ENCODE data around the gene BATF3. TPM values are rescaled to one million over a fixed set of nuclear protein-coding genes. Genes with fewer than 3 reads are reported as not detected.

The BATF3 gene
- polyA plus RNA-seq, 1 of the 3 experiments (the other 2 are of a cell fraction): 0.76 TPM

GRCh38 chr1:212648431-212648830 is 51.2 kb downstream of the BATF3 start:
- no peak for TF ChIP-seq SMC3 (IDR thresholded peaks at IDR 0.05; ENCODE audit: low read depth, low read length)
- Histone ChIP-seq H4K20me1 (ENCODE audit: insufficient read depth) (no peaks in the 10 kb centered on the region), H3K27ac (ENCODE audit: low read depth in 2 of 2, low read length in 1 of 2) (no peak overlapping the region), H3K36me3 (replicated peaks in 1 of 2; ENCODE audit: control insufficient read depth in 1 of 2, insufficient read depth in 2 of 2, low read length in 1 of 2) (no peaks in the 10 kb centered on the region), H2AFZ (ENCODE audit: low read depth) (no peak overlapping the region), H3K4me1 (ENCODE audit: control insufficient read depth in 1 of 2, insufficient read depth in 2 of 2, low read depth in 1 of 2, low read length in 1 of 2) (peaks cover 0 to 3% of the 10 kb centered on the region in 2 experiments; a peak in 1 of 4 replicates), H3K9me2 (no peaks in the 10 kb centered on the region), H3K4me3 (ENCODE audit: low read depth in 2 of 2, low read length in 1 of 2) (no peak overlapping the region), H3K27me3 (ENCODE audit: insufficient read depth) (peaks cover 12% of the 10 kb centered on the region; the same call in 1 of the 2 replicates), H3K9ac (no peak overlapping the region), H3K79me2 (ENCODE audit: insufficient read depth) (no peaks in the 10 kb centered on the region), H3K9me3 (no peaks in the 10 kb centered on the region), H3F3A (replicated peaks; ENCODE audit: insufficient read depth) (no peaks in the 10 kb centered on the region), H3K4me2 (no peak overlapping the region)
- 66% methylated on average over 3 of the region's 3 CpGs for WGBS (ENCODE audit: low lambda C conversion rate)
- CTCF ChIA-PET: no interaction called here
- POLR2A ChIA-PET: no interaction called here
- DNase-seq: no peak

GRCh38 chr1:212647004-212647403 is 52.6 kb downstream of the BATF3 start:
- no peak for DNase-seq
- POLR2A ChIA-PET: no interaction called here
- peaks cover 0 to 3% of the 10 kb centered on the region in 2 experiments; a peak in 1 of 4 replicates for H3K4me1 ChIP-seq (ENCODE audit: control insufficient read depth in 1 of 2, insufficient read depth in 2 of 2, low read depth in 1 of 2, low read length in 1 of 2)
- no peaks in the 10 kb centered on the region for H3K36me3 ChIP-seq (replicated peaks in 1 of 2; ENCODE audit: control insufficient read depth in 1 of 2, insufficient read depth in 2 of 2, low read length in 1 of 2)
- WGBS (ENCODE audit: low lambda C conversion rate): 66% methylated on average over 3 of the region's 11 CpGs
- no peaks in the 10 kb centered on the region for H3K79me2 ChIP-seq (ENCODE audit: insufficient read depth)
- no peak overlapping the region for H3K9ac ChIP-seq
- no peaks in the 10 kb centered on the region for H3K9me3 ChIP-seq
- TF ChIP-seq FOXM1 (IDR thresholded peaks at IDR 0.05; ENCODE audit: low read depth): no peak
- H3K27ac ChIP-seq (ENCODE audit: low read depth in 2 of 2, low read length in 1 of 2): no peak overlapping the region
- no peak overlapping the region for H2AFZ ChIP-seq (ENCODE audit: low read depth)
- CTCF ChIA-PET: no interaction called here
- H3K4me3 ChIP-seq (ENCODE audit: low read depth in 2 of 2, low read length in 1 of 2): no peak overlapping the region
- H4K20me1 ChIP-seq (ENCODE audit: insufficient read depth): no peaks in the 10 kb centered on the region
- H3K27me3 ChIP-seq (ENCODE audit: insufficient read depth): peaks cover 12% of the 10 kb centered on the region; the same call in 1 of the 2 replicates
- H3K9me2 ChIP-seq: no peaks in the 10 kb centered on the region
- H3K4me2 ChIP-seq: no peak overlapping the region
- no peaks in the 10 kb centered on the region for H3F3A ChIP-seq (replicated peaks; ENCODE audit: insufficient read depth)

GRCh38 chr1:212646588-212646987 is 53.1 kb downstream of the BATF3 start:
- ChIA-PET CTCF (no interaction called here), POLR2A (no interaction called here)
- H3K79me2 ChIP-seq (ENCODE audit: insufficient read depth): no peaks in the 10 kb centered on the region
- TF ChIP-seq SIN3A (IDR thresholded peaks at IDR 0.05; ENCODE audit: borderline replicate concordance, low read depth, low read length): no peak
- TF ChIP-seq NFIC (IDR thresholded peaks at IDR 0.05; ENCODE audit: borderline replicate concordance): no peak
- TF ChIP-seq FOSL2 (IDR thresholded peaks at IDR 0.05; ENCODE audit: borderline replicate concordance, low read depth): no peak
- no peak for TF ChIP-seq IRF3 (IDR thresholded peaks at IDR 0.05; ENCODE audit: low read depth, low read length)
- no peak for TF ChIP-seq CTCF (IDR thresholded peaks at IDR 0.05)
- TF ChIP-seq CHD2 (IDR thresholded peaks at IDR 0.05; ENCODE audit: low read length, partially characterized antibody): no peak
- TF ChIP-seq ZBTB33 (IDR thresholded peaks at IDR 0.05; ENCODE audit: borderline replicate concordance, low read depth): no peak
- no peak for TF ChIP-seq USF2 (IDR thresholded peaks at IDR 0.05; ENCODE audit: borderline replicate concordance, low read depth, low read length)
- no peak for TF ChIP-seq TEAD4 (IDR thresholded peaks at IDR 0.05; ENCODE audit: borderline replicate concordance, insufficient read depth)
- no peak for TF ChIP-seq TCF12 (IDR thresholded peaks at IDR 0.05)
- no peak for TF ChIP-seq JUND (IDR thresholded peaks at IDR 0.05)
- TF ChIP-seq YY1 (IDR thresholded peaks at IDR 0.05; ENCODE audit: low read depth): no peak
- TF ChIP-seq MEF2A (IDR thresholded peaks at IDR 0.05; ENCODE audit: borderline replicate concordance, low read depth): no peak
- no peak for TF ChIP-seq ELF1 (IDR thresholded peaks at IDR 0.05)
- TF ChIP-seq RFX5 (IDR thresholded peaks at IDR 0.05; ENCODE audit: low read length): no peak
- H3K27me3 ChIP-seq (ENCODE audit: insufficient read depth): peaks cover 16% of the 10 kb centered on the region; the same call in 1 of the 2 replicates
- H3K9ac ChIP-seq: no peak overlapping the region
- H3K4me1 ChIP-seq (ENCODE audit: control insufficient read depth in 1 of 2, insufficient read depth in 2 of 2, low read depth in 1 of 2, low read length in 1 of 2): peaks cover 0 to 3% of the 10 kb centered on the region in 2 experiments; a peak in 1 of 4 replicates
- H3K4me2 ChIP-seq: no peak overlapping the region
- 87% methylated on average over 19 of the region's 19 CpGs for WGBS (ENCODE audit: low lambda C conversion rate)
- H3F3A ChIP-seq (replicated peaks; ENCODE audit: insufficient read depth): no peaks in the 10 kb centered on the region
- no peak for DNase-seq
- no peak overlapping the region for H3K4me3 ChIP-seq (ENCODE audit: low read depth in 2 of 2, low read length in 1 of 2)
- H4K20me1 ChIP-seq (ENCODE audit: insufficient read depth): no peaks in the 10 kb centered on the region
- H3K9me2 ChIP-seq: no peaks in the 10 kb centered on the region
- no peak overlapping the region for H3K27ac ChIP-seq (ENCODE audit: low read depth in 2 of 2, low read length in 1 of 2)
- H3K36me3 ChIP-seq (replicated peaks in 1 of 2; ENCODE audit: control insufficient read depth in 1 of 2, insufficient read depth in 2 of 2, low read length in 1 of 2): no peaks in the 10 kb centered on the region
- H2AFZ ChIP-seq (ENCODE audit: low read depth): no peak overlapping the region
- H3K9me3 ChIP-seq: no peaks in the 10 kb centered on the region
